Progenitor cell of endocrine pancreas (in vitro differentiated cells): ENCODE results near the gene PPP5C. TPM values are rescaled to one million over a fixed set of nuclear protein-coding genes. Genes with fewer than 3 reads are reported as not detected.

Experiments used
- DNase-seq: peaks from one replicate; pipeline ENCODE4 v3.0.0; 2021; ENCODE audit warnings: low spot score; ENCODE audit not compliant: unreplicated experiment
- H3K27ac Mint-ChIP-seq: 2 replicates; pipeline ENCODE4 v1.8.0; 2021; ENCODE audit warnings: mild to moderate bottlenecking, moderate library complexity, mixed read lengths
- H3K27me3 Mint-ChIP-seq: 2 replicates; pipeline ENCODE4 v1.8.0; 2021; ENCODE audit warnings: mixed read lengths
- H3K36me3 Mint-ChIP-seq: 2 replicates; pipeline ENCODE4 v1.8.0; 2022; ENCODE audit warnings: mixed read lengths; ENCODE audit not compliant: insufficient read depth
- H3K4me1 Mint-ChIP-seq: 2 replicates; pipeline ENCODE4 v1.8.0; 2021; ENCODE audit warnings: low read depth, mixed read lengths
- H3K4me3 Mint-ChIP-seq: 2 replicates; pipeline ENCODE4 v1.8.0; 2021; ENCODE audit warnings: low read depth, mild to moderate bottlenecking, moderate library complexity, mixed read lengths
- H3K9me3 Mint-ChIP-seq: 2 replicates; pipeline ENCODE4 v1.8.0; 2021; ENCODE audit warnings: low read depth, mixed read lengths
- CTCF ChIP-seq: fragments of 200-600 bp; sonication (generic); IDR thresholded peaks from one replicate; pipeline ENCODE4 v1.5.0; 2021; ENCODE audit warnings: antibody characterized with exemption, mild to moderate bottlenecking; ENCODE audit not compliant: unreplicated experiment
- total RNA-seq: library from RNA; stranded (reverse); gene quantifications from 2 replicates; pipeline ENCODE4 v1.2.1, GENCODE V29; 2021

Gene PPP5C
- total RNA-seq, 1 donor from 2014 or later = 97.8 TPM

- H3K27ac Mint-ChIP-seq = no peak overlapping the region
- H3K4me3 Mint-ChIP-seq = no peak overlapping the region
- no peak for DNase-seq
- no peaks in the 10 kb centered on the region for H3K27me3 Mint-ChIP-seq
- H3K36me3 Mint-ChIP-seq = peaks cover 21% of the 10 kb centered on the region
- peaks cover 9% of the 10 kb centered on the region for H3K4me1 Mint-ChIP-seq
- no peaks in the 10 kb centered on the region for H3K9me3 Mint-ChIP-seq
- TF ChIP-seq CTCF = no peak
Measured at GRCh38 chr19:46378268-46378667, 31.4 kb downstream of the PPP5C start.

- Mint-ChIP-seq H3K36me3 (peaks cover 29% of the 10 kb centered on the region), H3K9me3 (no peaks in the 10 kb centered on the region), H3K4me1 (peaks cover 12% of the 10 kb centered on the region), H3K27ac (no peak overlapping the region), H3K4me3 (no peak overlapping the region), H3K27me3 (no peaks in the 10 kb centered on the region)
- DNase-seq = no peak
- TF ChIP-seq CTCF = no peak
Measured at GRCh38 chr19:46380690-46381089, 33.8 kb downstream of the PPP5C start.

- TF ChIP-seq CTCF = no peak
- Mint-ChIP-seq H3K27ac (no peak overlapping the region), H3K4me1 (peaks cover 12% of the 10 kb centered on the region), H3K36me3 (peaks cover 24% of the 10 kb centered on the region), H3K9me3 (no peaks in the 10 kb centered on the region), H3K4me3 (no peak overlapping the region), H3K27me3 (no peaks in the 10 kb centered on the region)
- no peak for DNase-seq
Measured at GRCh38 chr19:46381346-46381745, 34.5 kb downstream of the PPP5C start.

GRCh38 chr19:46381756-46382345 lies 35.0 kb downstream of the PPP5C start:
- H3K36me3 Mint-ChIP-seq = peaks cover 25% of the 10 kb centered on the region
- no peak overlapping the region for H3K27ac Mint-ChIP-seq
- no peak overlapping the region for H3K4me3 Mint-ChIP-seq
- H3K4me1 Mint-ChIP-seq = peaks cover 12% of the 10 kb centered on the region
- H3K27me3 Mint-ChIP-seq = no peaks in the 10 kb centered on the region
- no peaks in the 10 kb centered on the region for H3K9me3 Mint-ChIP-seq
- DNase-seq = no peak
- TF ChIP-seq CTCF = no peak

GRCh38 chr19:46383171-46383815 lies 36.4 kb downstream of the PPP5C start:
- no peaks in the 10 kb centered on the region for H3K27me3 Mint-ChIP-seq
- no peak overlapping the region for H3K4me3 Mint-ChIP-seq
- peaks cover 8% of the 10 kb centered on the region for H3K4me1 Mint-ChIP-seq
- no peak overlapping the region for H3K27ac Mint-ChIP-seq
- peaks cover 34% of the 10 kb centered on the region for H3K36me3 Mint-ChIP-seq
- no peaks in the 10 kb centered on the region for H3K9me3 Mint-ChIP-seq
- DNase-seq = no peak
- TF ChIP-seq CTCF = no peak
